MCF 10A (cell line): Measurements from ENCODE around the gene DLL1. TPM values are rescaled to one million over a fixed set of nuclear protein-coding genes. Genes with fewer than 3 reads are reported as not detected.

Experiments used
- BruUV-seq: library from RNA; stranded (reverse); fragments of 400-500 nt; replicated peaks from 2 replicates; lab custom pipeline; 2021; lab: Mats Ljungman, UMichigan
- CTCF ChIA-PET: fragments of 300-600 bp; sonication (Branson Sonifier 250); formaldehyde crosslinking; extraction: SDS; loops from one replicate; lab custom pipeline; 2021; ENCODE audit warnings: antibody characterized with exemption, inconsistent platforms; lab: Yijun Ruan, JAX
- POLR2A ChIA-PET: fragments of 300-600, 350-650 bp; sonication (Branson Sonifier 250); formaldehyde crosslinking; extraction: SDS; loops from one replicate; lab custom pipeline; 2020; ENCODE audit warnings: antibody characterized with exemption, inconsistent platforms; lab: Yijun Ruan, JAX
- DNase-seq: peaks from one replicate; pipeline ENCODE4 v3.0.0-alpha.2; 2018; ENCODE audit not compliant: unreplicated experiment
- H3K27ac Mint-ChIP-seq: one replicate; pipeline ENCODE4 v1.8.0; 2022; ENCODE audit warnings: mild to moderate bottlenecking, low read depth, mixed read lengths; ENCODE audit not compliant: unreplicated experiment
- H3K27me3 Mint-ChIP-seq: one replicate; pipeline ENCODE4 v1.8.0; 2022; ENCODE audit warnings: mixed read lengths; ENCODE audit not compliant: insufficient read depth, unreplicated experiment
- H3K36me3 Mint-ChIP-seq: one replicate; pipeline ENCODE4 v1.8.0; 2022; ENCODE audit warnings: mild to moderate bottlenecking, moderate library complexity, mixed read lengths; ENCODE audit not compliant: insufficient read depth, unreplicated experiment
- H3K4me1 Mint-ChIP-seq: one replicate; pipeline ENCODE4 v1.8.0; 2022; ENCODE audit warnings: mixed read lengths; ENCODE audit not compliant: insufficient read depth, unreplicated experiment
- H3K4me3 Mint-ChIP-seq: one replicate; pipeline ENCODE4 v1.8.0; 2022; ENCODE audit warnings: mild to moderate bottlenecking, moderate library complexity, mixed read lengths; ENCODE audit not compliant: unreplicated experiment
- H3K9me3 Mint-ChIP-seq: one replicate; pipeline ENCODE4 v1.8.0; 2022; ENCODE audit warnings: mixed read lengths; ENCODE audit not compliant: unreplicated experiment
- CTCF ChIP-seq: fragments of 200-600 bp; IDR thresholded peaks from one replicate; pipeline ENCODE4 v1.8.0; 2022; ENCODE audit warnings: antibody characterized with exemption, mild to moderate bottlenecking; ENCODE audit not compliant: unreplicated experiment
- intact Hi-C: fragments of 100-400 bp; cut with micrococcal nuclease; formaldehyde crosslinking; loops from 2 replicates; pipeline ENCODE4 v1.14.1; 2022
- total RNA-seq: library from RNA; stranded (reverse); gene quantifications from 2 replicates; pipeline ENCODE4 v1.2.3, GENCODE V29; 2022

DLL1 gene
- total RNA-seq, 1 experiment from 2014 or later = 1.4 TPM

- no peak for DNase-seq
- no peak for TF ChIP-seq CTCF
- POLR2A ChIA-PET = interaction anchor here (0.6 kb wide), 1 partner anchor 437 kb away, joined by 4 read pairs; no protein-coding TSS in a partner anchor
- H3K9me3 Mint-ChIP-seq = no peaks in the 10 kb centered on the region
- H3K36me3 Mint-ChIP-seq = peaks cover 5% of the 10 kb centered on the region
- H3K4me1 Mint-ChIP-seq = peaks cover 4% of the 10 kb centered on the region
- no peak overlapping the region for H3K27ac Mint-ChIP-seq
- no peak overlapping the region for H3K4me3 Mint-ChIP-seq
- intact Hi-C loops = no loop called here
- CTCF ChIA-PET = interaction anchor here (0.6 kb wide), 1 partner anchor 35 kb away, joined by 3 read pairs; no protein-coding TSS in a partner anchor
- peaks cover 31% of the 10 kb centered on the region for H3K27me3 Mint-ChIP-seq
- no TSS peak for BruUV-seq
These were observed 4.5 kb downstream of the DLL1 start for GRCh38 chr6:170286246-170286933.

GRCh38 chr6:170285482-170285881, 5.4 kb downstream of the DLL1 start:
- peaks cover 5% of the 10 kb centered on the region for H3K36me3 Mint-ChIP-seq
- no peak for DNase-seq
- POLR2A ChIA-PET = no interaction called here
- CTCF ChIA-PET = no interaction called here
- BruUV-seq = no TSS peak
- H3K27ac Mint-ChIP-seq = no peak overlapping the region
- no peak for TF ChIP-seq CTCF
- H3K9me3 Mint-ChIP-seq = no peaks in the 10 kb centered on the region
- peaks cover 24% of the 10 kb centered on the region for H3K27me3 Mint-ChIP-seq
- H3K4me3 Mint-ChIP-seq = no peak overlapping the region
- peaks cover 4% of the 10 kb centered on the region for H3K4me1 Mint-ChIP-seq
- intact Hi-C loops = no loop called here

GRCh38 chr6:170284866-170285469, 5.9 kb downstream of the DLL1 start:
- H3K27ac Mint-ChIP-seq = no peak overlapping the region
- ChIA-PET POLR2A (no interaction called here), CTCF (interaction anchor here (0.6 kb wide), 2 partner anchors 8 to 223 kb away, joined by 3 to 4 read pairs; no protein-coding TSS in a partner anchor)
- H3K36me3 Mint-ChIP-seq = peaks cover 5% of the 10 kb centered on the region
- H3K9me3 Mint-ChIP-seq = no peaks in the 10 kb centered on the region
- no peak for DNase-seq
- BruUV-seq = no TSS peak
- intact Hi-C loops = no loop called here
- peaks cover 7% of the 10 kb centered on the region for H3K4me1 Mint-ChIP-seq
- H3K4me3 Mint-ChIP-seq = no peak overlapping the region
- H3K27me3 Mint-ChIP-seq = peaks cover 18% of the 10 kb centered on the region
- no peak for TF ChIP-seq CTCF

GRCh38 chr6:170284126-170284773, 6.6 kb downstream of the DLL1 start:
- no TSS peak for BruUV-seq
- H3K9me3 Mint-ChIP-seq = no peaks in the 10 kb centered on the region
- TF ChIP-seq CTCF = no peak
- H3K4me3 Mint-ChIP-seq = no peak overlapping the region
- peaks cover 16% of the 10 kb centered on the region for H3K27me3 Mint-ChIP-seq
- intact Hi-C loops = no loop called here
- H3K27ac Mint-ChIP-seq = no peak overlapping the region
- peaks cover 11% of the 10 kb centered on the region for H3K4me1 Mint-ChIP-seq
- ChIA-PET CTCF (interaction anchor here (0.6 kb wide), 1 partner anchor 223 kb away, joined by 4 read pairs; no protein-coding TSS in a partner anchor), POLR2A (no interaction called here)
- no peak for DNase-seq
- peaks cover 5% of the 10 kb centered on the region for H3K36me3 Mint-ChIP-seq
